ENCODE data around the gene PSPH.

DNA sequence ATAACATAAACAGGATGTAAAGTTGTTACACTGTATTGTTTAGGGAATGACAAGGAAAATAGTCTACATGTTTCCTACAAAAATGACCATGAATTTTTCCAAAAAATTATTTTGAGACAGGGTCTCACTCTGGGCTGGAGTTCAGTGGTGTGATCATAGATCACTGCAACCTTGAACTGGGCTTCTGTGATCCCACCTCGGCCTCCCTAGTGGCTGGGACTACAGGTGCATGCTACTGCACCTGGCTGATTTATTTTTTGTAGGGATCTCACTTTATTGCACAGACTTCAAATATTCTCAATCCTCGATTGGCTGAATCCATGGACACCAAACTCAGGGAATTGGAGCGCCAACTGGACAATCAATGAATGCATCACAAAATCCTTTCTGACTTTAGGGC lies 48.4 kb upstream of the PSPH start:
- TF ChIP-seq EZH2 (IDR thresholded peaks at IDR 0.05; ENCODE audit: low read length, missing control alignments): no peak
- TF ChIP-seq, protein P1, sequence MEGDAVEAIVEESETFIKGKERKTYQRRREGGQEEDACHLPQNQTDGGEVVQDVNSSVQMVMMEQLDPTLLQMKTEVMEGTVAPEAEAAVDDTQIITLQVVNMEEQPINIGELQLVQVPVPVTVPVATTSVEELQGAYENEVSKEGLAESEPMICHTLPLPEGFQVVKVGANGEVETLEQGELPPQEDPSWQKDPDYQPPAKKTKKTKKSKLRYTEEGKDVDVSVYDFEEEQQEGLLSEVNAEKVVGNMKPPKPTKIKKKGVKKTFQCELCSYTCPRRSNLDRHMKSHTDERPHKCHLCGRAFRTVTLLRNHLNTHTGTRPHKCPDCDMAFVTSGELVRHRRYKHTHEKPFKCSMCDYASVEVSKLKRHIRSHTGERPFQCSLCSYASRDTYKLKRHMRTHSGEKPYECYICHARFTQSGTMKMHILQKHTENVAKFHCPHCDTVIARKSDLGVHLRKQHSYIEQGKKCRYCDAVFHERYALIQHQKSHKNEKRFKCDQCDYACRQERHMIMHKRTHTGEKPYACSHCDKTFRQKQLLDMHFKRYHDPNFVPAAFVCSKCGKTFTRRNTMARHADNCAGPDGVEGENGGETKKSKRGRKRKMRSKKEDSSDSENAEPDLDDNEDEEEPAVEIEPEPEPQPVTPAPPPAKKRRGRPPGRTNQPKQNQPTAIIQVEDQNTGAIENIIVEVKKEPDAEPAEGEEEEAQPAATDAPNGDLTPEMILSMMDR (conservative IDR thresholded peaks at IDR 0.05 in 1 of 2, IDR thresholded peaks at IDR 0.05 in 1 of 2; ENCODE audit: low read depth in 1 of 2, low read length in 2 of 2): no peak

Data from fibroblast of lung (primary cell).